ENCODE data around the gene TBC1D20. TPM values are rescaled to one million over a fixed set of nuclear protein-coding genes. Genes with fewer than 3 reads are reported as not detected.

Gene TBC1D20
- total and polyA plus RNA-seq, 2 donors (not counting 3 experiments of a cell fraction or from before 2014, with no cell fraction given), result 34.3 to 36.1 TPM

GRCh38 chr20:396619-397431 is 65.5 kb downstream of the TBC1D20 start:
- no peak for DNase-seq (ENCODE audit: low read depth, low spot score)
- no peaks in the 10 kb centered on the region for H3K4me1 ChIP-seq (ENCODE audit: control insufficient read depth, extremely low read depth, insufficient read depth, low read length)
- no peaks in the 10 kb centered on the region for H3K9me3 ChIP-seq (replicated peaks; ENCODE audit: control insufficient read depth, insufficient read depth, low read length)
- peaks cover 8 to 20% of the 10 kb centered on the region in 2 experiments for H3K36me3 ChIP-seq (ENCODE audit: control insufficient read depth in 2 of 2, extremely low read depth in 1 of 2, insufficient read depth in 2 of 2, low read length in 2 of 2)
- H3K27me3 ChIP-seq (ENCODE audit: control insufficient read depth in 2 of 2, insufficient read depth in 2 of 2, low read length in 2 of 2), result no peaks in the 10 kb centered on the region
- POLR2A ChIA-PET, result no interaction called here
- H3K4me2 ChIP-seq (ENCODE audit: insufficient read depth, low read length), result no peak overlapping the region
- no peak for TF ChIP-seq FOS (IDR thresholded peaks at IDR 0.05; ENCODE audit: borderline replicate concordance, insufficient read depth, low read length)
- TF ChIP-seq GATA2 (IDR thresholded peaks at IDR 0.05; ENCODE audit: insufficient read depth, insufficient read length, low read depth, low read length), result no peak
- no peak for TF ChIP-seq JUN (IDR thresholded peaks at IDR 0.05; ENCODE audit: borderline replicate concordance, insufficient read depth, insufficient read length, low read depth)
- no peak for TF ChIP-seq CTCF (IDR thresholded peaks at IDR 0.05; ENCODE audit: extremely low read depth in 1 of 2, insufficient read depth in 1 of 2, low read depth in 1 of 2, low read length in 2 of 2)
- TF ChIP-seq MYC (IDR thresholded peaks at IDR 0.05; ENCODE audit: low read depth, low read length), result no peak
- no peak for TF ChIP-seq EZH2 (IDR thresholded peaks at IDR 0.05; ENCODE audit: borderline replicate concordance, low read depth, low read length, severe bottlenecking)
- TF ChIP-seq POLR2AphosphoS5 (IDR thresholded peaks at IDR 0.05; ENCODE audit: insufficient read depth, low read depth, low read length), result no peak
- no peak for TF ChIP-seq MAX (IDR thresholded peaks at IDR 0.05; ENCODE audit: insufficient read depth, insufficient read length)
- no peak for TF ChIP-seq POLR2A (IDR thresholded peaks at IDR 0.05; ENCODE audit: low read depth, low read length)
- no peaks in the 10 kb centered on the region for H4K20me1 ChIP-seq (replicated peaks; ENCODE audit: control insufficient read depth, extremely low read depth, insufficient read depth, low read length)
- H2AFZ ChIP-seq (ENCODE audit: low read depth, low read length), result no peak overlapping the region
- no peaks in the 10 kb centered on the region for H3K9me1 ChIP-seq (replicated peaks; ENCODE audit: control insufficient read depth, extremely low read depth, insufficient read depth, low read length)
- H3K79me2 ChIP-seq (ENCODE audit: control insufficient read depth, insufficient read depth, low read length), result no peaks in the 10 kb centered on the region
- H3K4me3 ChIP-seq (replicated peaks in 1 of 3; ENCODE audit: insufficient read depth in 1 of 3, low read depth in 1 of 3, low read length in 3 of 3), result no peak overlapping the region
- no peak overlapping the region for H3K9ac ChIP-seq (replicated peaks; ENCODE audit: extremely low read depth, insufficient read depth, low read length)
- intact Hi-C loops (cut with micrococcal nuclease) (no loop called here), dilution Hi-C loops (cut with MboI; ENCODE audit: extremely low pct_ligation_motif_present, low sequenced_read_pairs) (no loop called here)
- TSS peak; percentile 15 for BruUV-seq (replicated peaks)
- FAIRE-seq, result no peak
- CTCF ChIA-PET, result interaction anchor here (1.2 to 2.4 kb wide), 4 partner anchors 10 to 42 kb away, joined by 3 to 10 read pairs (median 3); no protein-coding TSS in a partner anchor
- no peak overlapping the region for H3K27ac ChIP-seq (ENCODE audit: insufficient read depth, low read depth, low read length)
